WERI-Rb-1 (cell line): ENCODE results near the gene ESYT2.

Experiments used
- DNase-seq: peaks from one replicate; pipeline ENCODE4 v3.0.0-alpha.2; 2020
- H3K27ac ChIP-seq: fragments of 250-450 bp; sonication (Bioruptor Pico); 2 replicates; pipeline ENCODE4 v1.5.1; 2020; ENCODE audit warnings: mild to moderate bottlenecking, moderate library complexity
- H3K27me3 ChIP-seq: fragments of 250-450 bp; sonication (Bioruptor Pico); 2 replicates; pipeline ENCODE4 v1.5.1; 2021; ENCODE audit warnings: mild to moderate bottlenecking, low read depth, moderate library complexity; ENCODE audit not compliant: insufficient read depth, severe bottlenecking
- H3K36me3 ChIP-seq: fragments of 250-450 bp; sonication (Bioruptor Pico); 2 replicates; pipeline ENCODE4 v1.5.1; 2020; ENCODE audit warnings: mild to moderate bottlenecking, moderate library complexity
- H3K4me3 ChIP-seq: 2 replicates; pipeline ENCODE4 v1.5.1; 2011; ENCODE audit warnings: low read depth, mild to moderate bottlenecking, control low read depth, low read length
- H3K9me3 ChIP-seq: fragments of 250-450 bp; sonication (Bioruptor Pico); 2 replicates; pipeline ENCODE4 v1.5.1; 2021; ENCODE audit warnings: mild to moderate bottlenecking, moderate library complexity; ENCODE audit not compliant: severe bottlenecking
- TF ChIP-seq, protein P1 (sequence below): IDR thresholded peaks from 2 replicates; pipeline ENCODE4 v1.5.1; 2011; ENCODE audit warnings: low read depth, mild to moderate bottlenecking, control low read depth, inconsistent platforms, low read length

ESYT2 gene

DNA sequence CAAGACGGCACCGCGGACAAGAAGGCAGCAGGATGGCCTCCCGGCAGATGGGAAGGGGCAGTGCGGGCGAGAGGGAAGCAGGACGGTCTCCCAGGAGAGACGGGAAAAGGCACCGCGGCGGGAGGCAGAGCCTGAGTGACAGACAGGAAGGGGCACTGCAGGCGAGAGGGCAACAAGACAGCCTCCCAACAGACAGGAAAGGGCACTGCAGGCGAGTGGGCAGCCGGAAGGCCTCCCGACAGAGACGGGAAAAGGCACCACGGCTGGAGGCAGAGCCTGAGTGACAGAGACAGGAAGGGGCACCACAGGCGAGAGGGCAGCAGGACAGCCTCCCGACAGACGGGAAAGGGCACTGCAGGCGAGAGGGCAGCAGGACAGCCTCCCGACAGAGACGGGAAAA lies 32.6 kb downstream of the ESYT2 start:
- Histone ChIP-seq H3K9me3 (no peaks in the 10 kb centered on the region), H3K4me3 (no peak overlapping the region), H3K36me3 (peaks cover 6% of the 10 kb centered on the region; the same call in 1 of the 2 replicates), H3K27ac (no peak overlapping the region), H3K27me3 (no peaks in the 10 kb centered on the region)
- DNase-seq, result no peak
- TF ChIP-seq, protein P1, sequence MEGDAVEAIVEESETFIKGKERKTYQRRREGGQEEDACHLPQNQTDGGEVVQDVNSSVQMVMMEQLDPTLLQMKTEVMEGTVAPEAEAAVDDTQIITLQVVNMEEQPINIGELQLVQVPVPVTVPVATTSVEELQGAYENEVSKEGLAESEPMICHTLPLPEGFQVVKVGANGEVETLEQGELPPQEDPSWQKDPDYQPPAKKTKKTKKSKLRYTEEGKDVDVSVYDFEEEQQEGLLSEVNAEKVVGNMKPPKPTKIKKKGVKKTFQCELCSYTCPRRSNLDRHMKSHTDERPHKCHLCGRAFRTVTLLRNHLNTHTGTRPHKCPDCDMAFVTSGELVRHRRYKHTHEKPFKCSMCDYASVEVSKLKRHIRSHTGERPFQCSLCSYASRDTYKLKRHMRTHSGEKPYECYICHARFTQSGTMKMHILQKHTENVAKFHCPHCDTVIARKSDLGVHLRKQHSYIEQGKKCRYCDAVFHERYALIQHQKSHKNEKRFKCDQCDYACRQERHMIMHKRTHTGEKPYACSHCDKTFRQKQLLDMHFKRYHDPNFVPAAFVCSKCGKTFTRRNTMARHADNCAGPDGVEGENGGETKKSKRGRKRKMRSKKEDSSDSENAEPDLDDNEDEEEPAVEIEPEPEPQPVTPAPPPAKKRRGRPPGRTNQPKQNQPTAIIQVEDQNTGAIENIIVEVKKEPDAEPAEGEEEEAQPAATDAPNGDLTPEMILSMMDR, result no peak

- no peak for DNase-seq
- no peak overlapping the region for H3K27ac ChIP-seq
- H3K27me3 ChIP-seq, result no peaks in the 10 kb centered on the region
- no peaks in the 10 kb centered on the region for H3K9me3 ChIP-seq
- no peak overlapping the region for H3K4me3 ChIP-seq
- peaks cover 6% of the 10 kb centered on the region; the same call in 1 of the 2 replicates for H3K36me3 ChIP-seq
- TF ChIP-seq, protein P1, result no peak
Measured at GRCh38 chr7:158795272-158795671, 34.0 kb downstream of the ESYT2 start.

DNA sequence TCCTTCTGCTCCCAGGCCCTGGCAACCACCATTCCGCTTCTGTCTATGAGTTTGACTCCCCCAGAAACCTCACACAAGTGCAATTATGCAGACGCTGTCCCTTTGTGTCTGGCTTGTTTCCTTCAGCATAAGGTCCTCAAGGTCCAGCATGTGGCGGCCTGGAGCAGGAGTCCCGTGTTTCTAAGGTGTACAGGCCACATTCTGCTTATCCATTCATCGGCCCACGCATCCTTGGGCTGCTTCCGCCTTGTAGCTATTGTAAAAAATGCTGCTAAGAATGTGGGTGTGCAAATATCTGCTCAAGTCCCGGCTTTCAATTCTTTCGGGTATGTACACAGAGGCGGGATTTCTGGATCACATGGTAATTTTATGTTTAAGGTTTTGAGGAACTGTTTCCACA lies 38.2 kb downstream of the ESYT2 start:
- no peaks in the 10 kb centered on the region for H3K9me3 ChIP-seq
- H3K27ac ChIP-seq, result no peak overlapping the region
- no peak for DNase-seq
- no peaks in the 10 kb centered on the region for H3K27me3 ChIP-seq
- peaks cover 3% of the 10 kb centered on the region; the same call in 1 of the 2 replicates for H3K36me3 ChIP-seq
- no peak overlapping the region for H3K4me3 ChIP-seq
- TF ChIP-seq, protein P1, result no peak

DNA sequence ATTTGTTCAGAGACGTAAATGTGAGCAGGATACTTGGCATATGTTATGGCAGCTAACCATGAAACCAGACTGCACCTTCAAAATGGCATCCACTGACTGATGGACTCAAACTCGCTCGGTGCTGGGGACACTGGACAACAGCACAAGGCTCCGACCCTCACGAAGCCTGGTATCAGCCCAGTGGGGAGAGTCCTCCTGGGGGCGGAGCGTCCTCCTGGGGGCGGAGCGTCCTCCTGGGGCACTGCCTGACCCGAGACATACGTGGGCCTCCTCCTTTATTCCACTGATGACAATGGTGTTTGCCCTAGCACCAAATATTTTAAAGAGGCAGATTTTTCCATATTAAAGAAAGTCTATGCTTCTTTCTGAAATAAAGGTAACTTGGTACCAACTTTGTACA lies 39.5 kb downstream of the ESYT2 start:
- no peak overlapping the region for H3K27ac ChIP-seq
- no peak overlapping the region for H3K4me3 ChIP-seq
- no peak for DNase-seq
- no peaks in the 10 kb centered on the region for H3K27me3 ChIP-seq
- no peaks in the 10 kb centered on the region for H3K9me3 ChIP-seq
- TF ChIP-seq, protein P1, result no peak
- peaks cover 3% of the 10 kb centered on the region; the same call in 1 of the 2 replicates for H3K36me3 ChIP-seq

GRCh38 chr7:158786898-158787297 lies 42.4 kb downstream of the ESYT2 start:
- no peak for DNase-seq
- Histone ChIP-seq H3K27ac (no peak overlapping the region), H3K27me3 (no peaks in the 10 kb centered on the region), H3K4me3 (no peak overlapping the region), H3K36me3 (peaks cover 3% of the 10 kb centered on the region; the same call in 1 of the 2 replicates), H3K9me3 (no peaks in the 10 kb centered on the region)
- TF ChIP-seq, protein P1, result no peak

- H3K27ac ChIP-seq, result no peak overlapping the region
- H3K4me3 ChIP-seq, result no peak overlapping the region
- H3K36me3 ChIP-seq, result peaks cover 3% of the 10 kb centered on the region; the same call in 1 of the 2 replicates
- no peak for DNase-seq
- H3K27me3 ChIP-seq, result no peaks in the 10 kb centered on the region
- TF ChIP-seq, protein P1, result no peak
- peaks cover 6% of the 10 kb centered on the region for H3K9me3 ChIP-seq
Measured at GRCh38 chr7:158784270-158784669, 45.0 kb downstream of the ESYT2 start.
